Esophagus squamous epithelium (tissue), 5 donors: ENCODE results near the gene NPSR1. TPM values are rescaled to one million over a fixed set of nuclear protein-coding genes. Genes with fewer than 3 reads are reported as not detected.
"Not testable (repeated sequence)": the region's sequence is repeated elsewhere in the genome, so short reads cannot be mapped to it uniquely, and the experiment has no call there.

Experiments used
- DNase-seq: peaks from one replicate; lab custom pipeline; 2025; lab: John Stamatoyannopoulos, UW
- H3K27ac ChIP-seq, 4 donors: fragments of 200-600 bp; sonication (generic); one replicate each; pipeline ENCODE4 v1.5.1; 2016 to 2019; ENCODE audit warnings: mild to moderate bottlenecking in 1 of 4
- H3K27me3 ChIP-seq, 4 donors: fragments of 200-600 bp; sonication (generic); 1 replicate in 3 of 4; 2 replicates in 1 of 4; pipeline versions ENCODE4 v1.5.1 to v1.6.0; 2017 to 2021; ENCODE audit warnings: antibody characterized with exemption in 1 of 4
- H3K36me3 ChIP-seq, 3 donors: fragments of 200-600 bp; sonication (generic); one replicate each; pipeline ENCODE4 v1.5.1; 2016 to 2019
- H3K4me1 ChIP-seq, 3 donors: fragments of 200-600 bp; sonication (generic); one replicate each; pipeline ENCODE4 v1.5.1; 2017 to 2019
- H3K4me3 ChIP-seq, 4 donors: fragments of 200-600 bp; sonication (generic); 1 replicate in 3 of 4; 2 replicates in 1 of 4; pipeline ENCODE4 v1.5.1; 2016 to 2019; ENCODE audit warnings: mild to moderate bottlenecking in 2 of 4, moderate library complexity in 1 of 4
- H3K9me3 ChIP-seq, 3 donors: fragments of 200-600 bp; sonication (generic); one replicate each; pipeline ENCODE4 v1.5.1; 2016 to 2019
- CTCF ChIP-seq, 6 experiments: fragments of 450-650 bp in 4 of 6; fragments of 200-600 bp in 2 of 6; sonication (generic) in 2 of 6; IDR thresholded peaks; one replicate each; pipeline ENCODE4 v1.5.1; 2016 to 2019; ENCODE audit warnings: antibody characterized with exemption in 6 of 6, mild to moderate bottlenecking in 4 of 6, moderate library complexity in 4 of 6
- POLR2A ChIP-seq, 4 donors: fragments of 450-650 bp; IDR thresholded peaks; one replicate each; pipeline ENCODE4 v1.6.1; 2017; ENCODE audit warnings: antibody characterized with exemption in 4 of 4, mild to moderate bottlenecking in 4 of 4, moderate library complexity in 3 of 4
- WGBS, 2 donors: methylation state at CpG; one replicate each; pipeline ENCODE4 v1.1.5; 2018; 5-methylcytosine and 5-hydroxymethylcytosine counted together
- intact Hi-C: fragments of 100-400 bp; cut with DNase I; formaldehyde crosslinking; loops from one replicate; pipeline ENCODE4 v1.15.0; 2022
- total RNA-seq, 4 donors: library from RNA; depleted of rRNA; stranded (reverse); fragments of >200 nt; gene quantifications; one replicate each; pipeline ENCODE4 v1.1.0, GENCODE V29; 2016
- donor health status: DM: yes; HTN: yes; CAD: no.

The NPSR1 gene
- not detected for total RNA-seq

GRCh38 chr7:34657632-34658268 lies at the start of gene NPSR1:
Gene NPSR1, plus strand, starts transcription at chr7:34658218. Its CDS starts 195 bp downstream, at chr7:34658413.
- 71 to 79% methylated on average over 8 of the region's 8 CpGs for WGBS, 2 donors
- TF ChIP-seq POLR2A (IDR thresholded peaks at IDR 0.05) (no peak), CTCF (IDR thresholded peaks at IDR 0.05) (no peak)
- Histone ChIP-seq H3K27me3 (no peaks in the 10 kb centered on the region), H3K36me3 (no peaks in the 10 kb centered on the region), H3K4me1 (no peaks in the 10 kb centered on the region), H3K4me3 (no peak within 1 kb of the TSS), H3K9me3 (no peaks in the 10 kb centered on the region), H3K27ac (no peak within 1 kb of the TSS)
- no peak for DNase-seq
- intact Hi-C loops: no loop called here

GRCh38 chr7:34612661-34613060 lies 45.4 kb upstream of the NPSR1 start:
- TF ChIP-seq CTCF (IDR thresholded peaks at IDR 0.05) (no peak), POLR2A (IDR thresholded peaks at IDR 0.05) (no peak)
- Histone ChIP-seq H3K4me3 (no peak overlapping the region), H3K27ac (no peak overlapping the region), H3K9me3 (no peaks in the 10 kb centered on the region), H3K4me1 (no peaks in the 10 kb centered on the region), H3K27me3 (no peaks in the 10 kb centered on the region), H3K36me3 (no peaks in the 10 kb centered on the region)
- WGBS, 2 donors: 57 to 60% methylated on average over 2 of the region's 2 CpGs
- no peak for DNase-seq
- intact Hi-C loops: no loop called here

- no peak overlapping the region for H3K27ac ChIP-seq
- H3K4me1 ChIP-seq: no peaks in the 10 kb centered on the region
- no peak overlapping the region for H3K4me3 ChIP-seq
- H3K9me3 ChIP-seq: no peaks in the 10 kb centered on the region
- intact Hi-C loops: no loop called here
- no peak for DNase-seq
- no peak for TF ChIP-seq POLR2A (IDR thresholded peaks at IDR 0.05)
- TF ChIP-seq CTCF (IDR thresholded peaks at IDR 0.05): no peak
- no peaks in the 10 kb centered on the region for H3K36me3 ChIP-seq
- H3K27me3 ChIP-seq: no peaks in the 10 kb centered on the region
These were observed 37.6 kb upstream of the NPSR1 start for GRCh38 chr7:34620425-34620824.

GRCh38 chr7:34622182-34622581 lies 35.8 kb upstream of the NPSR1 start:
- H3K27me3 ChIP-seq: no peaks in the 10 kb centered on the region
- DNase-seq: no peak
- H3K27ac ChIP-seq: no peak overlapping the region
- WGBS, 2 donors: 45 to 49% methylated on average over 2 of the region's 2 CpGs
- intact Hi-C loops: no loop called here
- TF ChIP-seq POLR2A (IDR thresholded peaks at IDR 0.05): no peak
- TF ChIP-seq CTCF (IDR thresholded peaks at IDR 0.05): no peak
- no peaks in the 10 kb centered on the region for H3K9me3 ChIP-seq
- H3K36me3 ChIP-seq: no peaks in the 10 kb centered on the region
- no peak overlapping the region for H3K4me3 ChIP-seq
- no peaks in the 10 kb centered on the region for H3K4me1 ChIP-seq

- TF ChIP-seq CTCF (IDR thresholded peaks at IDR 0.05) (no peak), POLR2A (IDR thresholded peaks at IDR 0.05) (no peak)
- H3K27ac ChIP-seq: no peak overlapping the region
- H3K27me3 ChIP-seq: no peaks in the 10 kb centered on the region
- no peaks in the 10 kb centered on the region for H3K36me3 ChIP-seq
- intact Hi-C loops: no loop called here
- no peak for DNase-seq
- H3K4me1 ChIP-seq: no peaks in the 10 kb centered on the region
- no peaks in the 10 kb centered on the region for H3K9me3 ChIP-seq
- no peak overlapping the region for H3K4me3 ChIP-seq
- 49 to 59% methylated on average over 4 of the region's 4 CpGs for WGBS, 2 donors
These were observed 35.2 kb upstream of the NPSR1 start for GRCh38 chr7:34622771-34623250.

- H3K4me3 ChIP-seq, DNase-seq, H3K36me3 ChIP-seq, H3K27me3 ChIP-seq, intact Hi-C loops, H3K27ac ChIP-seq, H3K4me1 ChIP-seq, H3K9me3 ChIP-seq: not testable (repeated sequence)
- WGBS, 2 donors: 33 to 64% methylated on average over 2 to 4 of the region's 4 CpGs
These were observed 29.4 kb upstream of the NPSR1 start for GRCh38 chr7:34628618-34629017.
